ENCODE results near the gene NEK7. TPM values are rescaled to one million over a fixed set of nuclear protein-coding genes. Genes with fewer than 3 reads are reported as not detected.

NEK7 gene
- total RNA-seq, 2 donors from 2014 or later: 168 to 228 TPM

DNA sequence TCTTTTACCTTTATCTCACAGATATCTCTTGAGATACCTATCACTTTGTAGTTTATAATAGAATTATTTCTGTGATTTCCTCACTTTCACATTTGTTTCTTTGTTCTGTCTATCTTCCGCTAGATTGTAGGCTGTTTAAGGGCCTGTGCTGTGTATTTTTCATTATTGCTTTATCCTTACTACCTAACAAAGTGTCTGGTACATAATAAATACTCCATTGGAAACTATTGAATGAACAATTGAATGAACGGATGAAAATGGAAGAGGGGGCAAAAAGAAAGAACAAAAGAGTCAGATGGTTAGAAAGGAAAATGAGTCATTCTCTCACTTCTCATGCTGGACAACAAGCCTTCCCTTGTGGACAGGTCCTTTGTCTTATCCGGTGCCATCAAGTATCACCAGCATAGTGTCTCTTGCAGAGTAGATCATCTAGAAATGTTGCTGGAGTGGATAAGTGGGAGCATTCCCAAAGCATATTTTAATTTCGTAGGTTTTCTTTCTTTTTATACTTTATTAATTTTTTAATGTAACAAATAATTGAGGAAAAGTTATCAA is 159.8 kb downstream of the NEK7 start:
- Histone ChIP-seq H3K4me3 (no peak overlapping the region), H3K4me1 (no peaks in the 10 kb centered on the region), H3K9me3 (no peaks in the 10 kb centered on the region), H3K27me3 (no peaks in the 10 kb centered on the region), H3K36me3 (peaks cover 6% of the 10 kb centered on the region), H3K27ac (no peak overlapping the region)
- TF ChIP-seq, protein P1, sequence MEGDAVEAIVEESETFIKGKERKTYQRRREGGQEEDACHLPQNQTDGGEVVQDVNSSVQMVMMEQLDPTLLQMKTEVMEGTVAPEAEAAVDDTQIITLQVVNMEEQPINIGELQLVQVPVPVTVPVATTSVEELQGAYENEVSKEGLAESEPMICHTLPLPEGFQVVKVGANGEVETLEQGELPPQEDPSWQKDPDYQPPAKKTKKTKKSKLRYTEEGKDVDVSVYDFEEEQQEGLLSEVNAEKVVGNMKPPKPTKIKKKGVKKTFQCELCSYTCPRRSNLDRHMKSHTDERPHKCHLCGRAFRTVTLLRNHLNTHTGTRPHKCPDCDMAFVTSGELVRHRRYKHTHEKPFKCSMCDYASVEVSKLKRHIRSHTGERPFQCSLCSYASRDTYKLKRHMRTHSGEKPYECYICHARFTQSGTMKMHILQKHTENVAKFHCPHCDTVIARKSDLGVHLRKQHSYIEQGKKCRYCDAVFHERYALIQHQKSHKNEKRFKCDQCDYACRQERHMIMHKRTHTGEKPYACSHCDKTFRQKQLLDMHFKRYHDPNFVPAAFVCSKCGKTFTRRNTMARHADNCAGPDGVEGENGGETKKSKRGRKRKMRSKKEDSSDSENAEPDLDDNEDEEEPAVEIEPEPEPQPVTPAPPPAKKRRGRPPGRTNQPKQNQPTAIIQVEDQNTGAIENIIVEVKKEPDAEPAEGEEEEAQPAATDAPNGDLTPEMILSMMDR (IDR thresholded peaks at IDR 0.05): no peak
- DNase-seq (ENCODE audit: low spot score): no peak

DNA sequence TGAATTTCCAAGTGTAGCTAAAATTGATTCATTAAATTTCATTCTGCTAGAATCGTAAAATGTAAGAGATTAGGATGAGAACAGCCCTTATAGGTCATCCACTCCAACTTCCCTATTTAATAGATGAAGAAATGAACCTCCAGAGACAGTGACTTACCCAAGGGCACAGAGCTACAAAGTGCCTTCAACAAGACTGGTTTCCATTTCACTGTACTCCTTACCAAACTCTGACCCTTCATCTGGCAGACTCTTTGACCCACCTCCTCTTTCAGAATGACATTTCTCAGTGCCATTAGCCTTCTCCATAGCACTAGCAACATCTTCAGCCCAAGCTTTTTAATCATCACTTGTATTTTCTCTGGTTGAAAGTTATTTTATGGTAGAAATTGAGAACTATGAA is 161.3 kb downstream of the NEK7 start:
- H3K4me3 ChIP-seq: no peak overlapping the region
- no peak overlapping the region for H3K27ac ChIP-seq
- peaks cover 6% of the 10 kb centered on the region for H3K36me3 ChIP-seq
- TF ChIP-seq, protein P1 (IDR thresholded peaks at IDR 0.05): no peak
- H3K27me3 ChIP-seq: no peaks in the 10 kb centered on the region
- DNase-seq (ENCODE audit: low spot score): no peak
- H3K9me3 ChIP-seq: no peaks in the 10 kb centered on the region
- H3K4me1 ChIP-seq: no peaks in the 10 kb centered on the region

DNA sequence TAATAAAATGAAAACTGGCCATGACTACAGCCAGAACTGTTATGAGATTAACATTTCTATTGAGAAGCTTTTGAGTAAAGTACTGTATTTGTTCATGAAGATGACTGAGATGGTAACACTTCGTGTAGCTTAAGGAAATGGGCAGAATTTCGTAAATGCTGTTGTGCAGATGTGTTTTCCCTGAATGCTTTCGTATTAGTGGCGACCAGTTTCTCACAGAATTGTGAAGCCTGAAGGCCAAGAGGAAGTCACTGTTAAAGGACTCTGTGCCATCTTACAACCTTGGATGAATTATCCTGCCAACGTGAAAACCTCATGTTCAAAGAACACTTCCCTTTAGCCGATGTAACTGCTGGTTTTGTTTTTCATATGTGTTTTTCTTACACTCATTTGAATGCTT is 164.0 kb downstream of the NEK7 start:
- TF ChIP-seq, protein P1 (IDR thresholded peaks at IDR 0.05): no peak
- Histone ChIP-seq H3K4me1 (no peaks in the 10 kb centered on the region), H3K9me3 (no peaks in the 10 kb centered on the region), H3K36me3 (peaks cover 6% of the 10 kb centered on the region), H3K4me3 (no peak overlapping the region), H3K27me3 (no peaks in the 10 kb centered on the region), H3K27ac (no peak overlapping the region)
- no peak for DNase-seq (ENCODE audit: low spot score)

DNA sequence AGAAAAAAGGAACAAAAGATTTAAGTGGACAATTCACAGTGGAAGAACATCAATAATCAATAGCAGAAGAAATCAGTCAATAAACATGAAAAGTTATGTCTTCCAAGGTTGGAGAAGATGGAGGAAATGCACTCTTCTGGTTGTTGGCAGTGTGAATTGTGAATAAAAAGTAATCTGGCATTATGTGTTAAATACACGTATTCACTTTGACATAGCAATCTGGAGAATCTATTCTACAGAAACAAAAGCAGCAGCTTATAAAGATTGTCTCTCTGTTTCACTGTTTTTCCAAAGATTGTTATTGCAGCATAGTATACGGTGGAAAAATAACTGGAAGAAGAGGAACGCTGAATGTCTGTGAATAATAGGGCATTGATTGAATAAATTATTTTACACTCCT is 169.4 kb downstream of the NEK7 start:
- Histone ChIP-seq H3K27ac (no peak overlapping the region), H3K36me3 (no peaks in the 10 kb centered on the region), H3K27me3 (no peaks in the 10 kb centered on the region), H3K9me3 (no peaks in the 10 kb centered on the region), H3K4me3 (no peak overlapping the region), H3K4me1 (no peaks in the 10 kb centered on the region)
- TF ChIP-seq, protein P1 (IDR thresholded peaks at IDR 0.05): no peak
- DNase-seq (ENCODE audit: low spot score): no peak

DNA sequence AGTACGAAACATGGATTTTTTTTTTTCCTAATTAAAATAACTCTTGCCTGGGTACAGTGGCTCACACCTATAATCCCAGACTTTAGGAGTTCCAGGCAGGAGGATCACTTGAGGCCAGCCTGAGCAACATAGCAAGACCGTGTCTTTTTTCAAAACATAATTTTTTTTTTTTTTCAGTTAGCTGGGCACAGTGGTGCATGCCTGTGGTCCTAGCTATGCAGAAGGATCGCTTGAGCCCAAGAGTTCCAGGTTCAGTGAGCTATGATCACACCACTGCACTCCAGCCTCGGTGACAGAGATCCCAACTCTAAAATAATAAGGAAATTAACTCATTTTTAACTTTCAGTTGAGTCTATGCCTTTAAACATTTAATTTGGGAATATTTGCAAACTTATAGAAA is 170.1 kb downstream of the NEK7 start:
- no peak for DNase-seq (ENCODE audit: low spot score)
- H3K27ac ChIP-seq: no peak overlapping the region
- no peaks in the 10 kb centered on the region for H3K36me3 ChIP-seq
- no peaks in the 10 kb centered on the region for H3K27me3 ChIP-seq
- H3K4me1 ChIP-seq: no peaks in the 10 kb centered on the region
- TF ChIP-seq, protein P1 (IDR thresholded peaks at IDR 0.05): no peak
- H3K4me3 ChIP-seq: no peak overlapping the region
- no peaks in the 10 kb centered on the region for H3K9me3 ChIP-seq

DNA sequence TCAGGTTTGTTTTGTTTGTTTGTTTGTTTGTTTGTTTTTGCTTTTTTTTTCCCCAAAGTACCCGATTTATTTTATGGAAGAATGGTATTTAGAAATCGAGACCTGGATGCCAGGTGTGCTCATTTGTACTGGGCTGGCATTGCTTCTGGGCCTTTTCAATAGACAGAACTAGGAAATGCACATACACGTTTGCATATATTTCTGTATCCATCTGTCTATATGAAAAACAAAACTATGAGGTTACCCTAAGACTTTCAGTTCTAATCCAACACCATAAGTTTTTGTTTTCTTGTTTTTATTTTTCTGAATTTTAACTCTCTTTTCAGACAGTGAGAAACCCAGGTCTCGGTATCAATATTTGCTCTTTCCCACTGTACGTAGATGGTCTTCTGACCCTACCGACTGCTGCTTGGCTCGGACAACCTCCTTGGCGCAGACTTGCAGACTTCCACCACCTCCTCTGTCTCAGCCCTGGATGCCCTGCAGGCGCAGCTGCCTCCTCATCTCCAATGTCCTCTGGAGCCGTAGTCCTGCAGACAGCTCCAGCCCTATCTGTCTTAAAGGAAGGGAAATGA is 171.7 kb downstream of the NEK7 start:
- H3K27ac ChIP-seq: no peak overlapping the region
- no peaks in the 10 kb centered on the region for H3K36me3 ChIP-seq
- no peak for DNase-seq (ENCODE audit: low spot score)
- no peaks in the 10 kb centered on the region for H3K9me3 ChIP-seq
- no peak overlapping the region for H3K4me3 ChIP-seq
- H3K4me1 ChIP-seq: no peaks in the 10 kb centered on the region
- H3K27me3 ChIP-seq: no peaks in the 10 kb centered on the region
- TF ChIP-seq, protein P1 (IDR thresholded peaks at IDR 0.05): no peak

Measured in right atrium auricular region (tissue), 2 donors.